NCI-H1694 treated with DMSO at 0.1 percent for 48 hours (cell line): ENCODE measurements around the gene TMEM229B.

Experiments used
- DNase-seq: peaks from one replicate; lab custom pipeline; 2025; lab: John Stamatoyannopoulos, UW

Gene TMEM229B

DNA sequence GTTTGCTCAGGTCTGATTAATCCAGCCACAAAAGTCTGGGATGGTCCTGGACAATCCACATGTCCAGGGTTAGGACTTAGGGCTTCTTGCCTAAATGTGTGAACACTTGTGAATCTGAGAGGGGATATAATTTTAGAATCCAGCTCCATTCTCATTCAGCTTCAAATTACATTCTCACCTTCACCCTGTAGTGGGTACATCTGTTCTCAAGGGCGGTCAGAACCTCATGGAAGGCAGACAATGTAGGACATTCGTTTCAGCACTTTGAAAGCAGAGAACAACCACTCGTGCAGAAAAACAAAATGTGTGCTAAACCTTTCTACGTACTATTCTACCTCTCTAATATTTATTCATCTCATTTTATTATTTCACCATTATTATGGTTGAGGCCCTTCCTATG lies 1.2 kb downstream of the TMEM229B start:
- DNase-seq, result no peak

DNA sequence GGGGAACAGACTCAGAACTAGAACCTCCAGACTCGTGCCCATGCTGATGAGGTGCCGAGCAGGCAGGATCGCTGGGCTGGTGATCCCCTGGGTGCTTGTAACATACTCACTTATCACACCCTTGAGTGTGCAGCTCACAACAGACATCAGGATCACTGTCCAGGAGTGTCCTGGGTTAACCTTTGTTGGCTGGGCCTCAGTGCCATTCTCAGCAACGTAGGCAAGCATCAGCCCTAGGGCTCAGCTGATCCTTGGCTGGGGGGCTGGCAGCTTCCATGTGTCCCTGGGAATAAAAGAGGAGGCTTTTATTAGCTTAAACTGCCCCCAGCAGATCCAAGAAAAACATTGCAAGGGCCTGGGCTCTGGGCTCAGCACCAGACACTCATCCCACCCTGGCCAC lies 1.6 kb downstream of the TMEM229B start:
- DNase-seq, result no peak

DNA sequence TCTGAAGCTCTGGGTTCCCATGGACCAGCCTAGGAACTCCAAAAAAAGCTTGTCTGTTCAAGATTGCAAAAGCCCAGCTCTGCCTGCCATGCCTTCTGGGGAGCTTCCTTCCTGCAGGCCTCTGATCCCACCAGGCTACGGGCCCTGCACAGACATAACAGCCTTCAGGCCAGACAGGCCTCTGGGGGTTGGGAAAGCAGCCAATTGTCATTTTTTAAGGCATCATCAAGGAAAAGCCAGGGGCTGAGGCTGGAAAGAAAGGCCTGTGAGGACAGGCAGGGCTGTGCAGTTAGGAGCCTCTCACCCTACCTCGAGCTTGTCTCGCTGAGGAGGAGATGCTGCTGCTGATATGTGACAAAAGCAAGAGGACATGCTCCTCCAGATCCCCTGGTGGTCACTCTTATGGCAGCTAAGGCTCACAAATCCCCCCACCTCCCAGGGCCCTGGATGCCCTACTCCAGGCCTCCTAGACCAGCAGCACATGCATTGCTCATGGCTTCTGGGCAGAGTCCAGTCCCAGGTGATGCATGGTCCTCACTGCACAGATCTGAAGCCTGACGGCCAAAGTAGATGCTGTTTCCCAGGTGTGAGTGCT lies 2.9 kb downstream of the TMEM229B start:
- no peak for DNase-seq

DNA sequence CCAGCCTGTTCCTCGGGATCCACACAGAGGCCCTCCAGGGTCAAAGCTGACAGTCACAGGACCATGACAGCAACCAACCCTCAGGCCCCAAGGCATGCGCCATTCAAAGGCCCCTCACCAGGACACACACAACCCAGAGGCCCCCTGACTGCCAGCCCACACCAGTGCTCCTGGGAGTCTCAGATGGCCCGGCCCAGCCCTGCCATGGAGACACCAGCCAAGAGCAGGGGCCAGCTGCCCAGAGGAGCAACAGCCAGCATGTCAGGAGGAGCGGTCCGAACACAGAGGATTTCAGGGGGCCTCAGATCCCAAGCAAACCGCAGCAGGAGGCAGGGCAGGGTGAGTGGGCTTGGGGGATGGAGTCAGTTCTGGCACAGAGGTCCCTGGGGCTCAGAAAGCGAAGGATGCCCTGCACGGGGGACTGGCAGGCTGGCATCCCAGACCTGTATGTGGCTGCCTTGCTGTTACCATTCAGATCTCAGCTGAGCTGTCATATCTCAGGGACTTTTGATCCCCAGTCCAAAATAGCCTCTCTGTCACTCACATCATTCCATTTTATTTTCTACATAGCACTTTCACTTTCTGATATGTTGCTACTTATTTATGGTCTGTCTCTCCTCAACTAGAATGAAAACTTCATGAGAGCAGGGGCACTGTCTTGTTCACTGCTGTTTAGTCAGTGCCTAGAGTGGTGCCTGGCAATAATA lies 4.8 kb downstream of the TMEM229B start:
- no peak for DNase-seq

DNA sequence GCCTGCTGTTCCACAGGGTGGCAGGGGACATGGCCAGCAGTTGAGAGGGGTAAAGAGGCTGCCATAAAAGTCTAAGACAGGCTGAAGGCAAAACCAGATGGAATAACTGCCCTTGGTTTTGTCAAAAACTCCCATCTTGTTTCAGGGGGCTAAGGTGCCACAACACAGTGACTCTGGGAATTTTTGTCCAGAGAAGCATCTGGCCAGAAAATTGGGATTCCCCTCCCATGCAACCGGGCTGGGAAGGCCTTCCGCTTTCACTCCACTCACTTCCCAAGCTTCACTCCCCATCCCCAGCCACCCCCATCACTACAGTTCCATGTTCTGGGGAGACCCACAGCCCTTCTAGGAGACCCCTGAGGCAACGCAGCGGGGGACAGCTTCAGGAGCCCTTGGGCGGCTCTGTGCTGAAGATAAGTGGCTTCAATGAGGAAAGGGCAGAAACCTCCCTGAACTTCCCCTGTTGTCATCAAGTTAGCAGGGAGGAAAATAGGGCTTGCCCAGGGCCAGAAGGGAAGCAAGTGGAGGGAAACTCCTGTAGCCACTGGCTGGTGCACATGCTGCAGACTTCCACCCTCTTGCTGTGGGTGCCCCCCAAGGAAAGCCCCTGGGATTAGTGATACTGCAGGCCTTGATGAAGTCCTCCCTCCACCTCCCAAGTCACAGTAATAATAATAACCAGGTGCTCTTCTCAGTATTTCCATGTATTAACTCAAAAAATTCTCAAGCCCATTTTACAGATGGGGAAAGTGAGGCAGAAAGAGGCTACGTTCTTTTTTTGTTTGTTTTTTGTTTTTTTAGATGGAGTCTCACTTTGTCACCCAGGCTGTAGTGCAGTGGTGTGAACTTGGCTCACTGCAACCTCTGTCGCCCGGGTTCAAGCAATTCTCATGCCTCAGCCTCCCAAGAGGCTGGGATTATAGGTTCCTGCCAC lies 6.0 kb downstream of the TMEM229B start:
- DNase-seq, result no peak

DNA sequence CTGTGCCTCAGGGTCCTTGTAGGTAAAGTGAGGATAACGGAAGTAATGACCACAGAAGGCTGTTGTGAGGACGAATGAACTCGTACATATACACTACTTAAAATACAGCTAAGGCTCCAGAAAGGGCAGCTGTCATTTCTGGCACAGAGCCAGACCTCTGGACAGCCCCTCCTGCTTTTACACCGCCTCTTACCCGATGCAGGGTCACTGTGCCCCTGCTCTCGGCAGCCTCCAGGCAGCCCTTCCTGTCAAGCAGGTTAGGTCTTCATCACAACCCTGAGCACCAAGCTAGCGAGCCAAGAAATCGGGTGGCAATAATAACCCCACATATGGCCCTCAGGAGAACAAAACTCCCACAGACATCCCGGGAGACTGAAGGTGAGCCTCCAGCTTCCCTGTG lies 8.5 kb downstream of the TMEM229B start:
- peak; percentile 20 for DNase-seq

DNA sequence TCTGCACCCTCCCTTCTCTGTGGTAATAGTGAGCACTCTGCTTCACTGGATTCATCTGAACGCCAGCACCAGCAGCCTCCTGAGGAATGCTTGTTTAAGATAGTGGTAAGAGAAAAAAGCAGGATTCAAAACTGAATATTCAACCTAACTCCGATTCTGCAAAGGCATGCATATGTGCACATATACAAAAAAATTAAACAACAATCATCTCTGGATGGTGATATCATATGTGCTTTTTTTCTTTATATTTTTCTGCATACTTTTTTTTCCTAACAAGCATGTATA lies 9.8 kb downstream of the TMEM229B start:
- DNase-seq, result no peak

DNA sequence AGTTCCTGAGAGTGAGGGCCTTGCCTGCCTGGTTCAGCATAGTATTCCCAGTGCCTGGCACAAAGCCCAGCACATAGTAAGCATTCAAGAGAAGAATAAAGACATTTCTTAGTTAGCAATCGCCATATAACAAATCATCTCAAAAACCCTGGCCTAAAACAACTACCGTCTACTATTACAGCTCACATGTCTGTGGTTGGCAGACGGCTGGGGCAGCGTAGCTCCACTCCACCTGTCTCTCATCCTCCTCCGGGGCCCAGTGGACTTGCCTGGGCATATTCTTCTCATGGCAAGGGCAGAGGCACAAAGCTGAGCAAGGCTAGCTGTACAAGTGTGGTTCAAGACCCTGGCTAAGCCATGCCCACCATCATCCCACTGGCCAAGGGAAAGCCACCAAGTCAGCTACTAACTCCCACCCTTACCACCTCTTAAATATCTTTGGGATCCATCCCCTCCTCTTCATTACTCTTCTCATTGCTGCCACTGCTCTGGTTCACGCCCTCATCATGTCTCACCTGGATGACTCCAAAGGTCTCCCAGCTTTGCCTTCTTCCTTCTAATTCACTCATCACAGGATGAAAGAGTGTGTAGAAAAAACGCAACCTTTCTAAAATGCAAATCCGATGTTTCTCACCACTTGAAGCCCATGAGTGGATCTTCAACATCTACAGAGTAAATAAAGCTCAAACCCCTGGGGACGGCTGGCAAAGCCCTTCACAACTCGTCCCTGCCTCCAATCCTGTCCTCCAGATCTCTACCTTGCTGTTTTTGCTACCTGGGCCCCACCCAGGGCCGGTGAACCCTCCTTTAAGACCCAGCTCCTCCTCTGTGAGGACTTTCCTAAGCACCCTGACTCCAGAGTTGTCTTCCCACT lies 10.4 kb downstream of the TMEM229B start:
- DNase-seq, result peak; percentile 33

DNA sequence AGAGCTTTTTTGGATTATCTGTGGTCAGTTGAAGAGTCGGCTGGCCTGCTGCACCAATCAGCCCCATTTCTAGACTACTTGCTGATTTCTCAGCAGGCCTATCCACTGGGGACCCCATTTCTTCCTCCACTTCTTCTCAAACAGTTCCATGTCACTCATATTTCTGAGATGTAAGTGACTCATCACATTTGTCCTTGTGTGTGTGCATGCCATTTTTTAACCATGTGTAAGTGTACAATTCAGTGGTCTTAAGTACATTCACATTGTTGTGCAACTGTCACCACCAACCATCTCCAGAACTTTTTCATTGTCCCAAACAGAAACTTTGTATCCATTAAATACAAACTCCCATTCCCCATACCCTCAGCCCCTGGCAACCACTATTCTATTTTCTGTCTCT lies 14.2 kb downstream of the TMEM229B start:
- no peak for DNase-seq

DNA sequence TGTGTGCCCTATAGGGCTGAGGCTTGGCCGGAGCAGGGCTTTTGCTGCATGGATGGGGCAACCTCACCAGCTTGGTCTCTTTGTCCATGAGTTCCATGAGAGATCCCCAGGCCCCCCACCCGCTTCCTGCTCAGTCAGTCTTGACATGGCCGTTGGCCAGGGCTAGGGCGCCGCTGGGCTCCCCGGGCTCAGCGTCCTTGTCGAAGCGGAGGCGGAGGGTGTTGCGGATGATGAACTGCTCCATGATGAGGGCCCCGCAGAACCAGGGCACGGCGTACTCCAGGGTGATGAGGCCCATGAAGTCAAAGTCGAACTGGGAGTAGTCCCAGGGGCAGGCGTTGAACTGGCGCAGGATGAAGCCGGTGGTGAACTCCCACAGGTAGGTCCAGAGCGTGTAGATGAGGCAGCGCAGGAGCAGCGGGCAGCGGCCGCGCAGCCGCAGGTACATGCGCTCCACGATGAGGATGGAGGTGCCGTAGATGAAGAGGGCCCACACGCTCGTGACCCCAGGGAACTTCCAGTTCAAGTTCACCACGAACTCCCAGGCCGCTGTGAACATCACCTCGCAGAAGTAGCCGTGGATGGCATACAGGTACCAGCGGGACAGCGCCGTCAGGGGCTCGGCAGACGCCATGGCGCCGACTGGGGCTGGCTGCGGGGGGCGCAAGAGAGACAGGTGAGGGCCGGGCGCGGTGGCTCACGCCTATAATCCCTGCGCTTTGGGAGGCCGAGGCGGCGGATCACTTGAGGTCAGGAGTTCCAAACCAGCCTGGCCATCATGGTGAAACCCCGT lies 15.0 kb downstream of the TMEM229B start:
- DNase-seq, result no peak

DNA sequence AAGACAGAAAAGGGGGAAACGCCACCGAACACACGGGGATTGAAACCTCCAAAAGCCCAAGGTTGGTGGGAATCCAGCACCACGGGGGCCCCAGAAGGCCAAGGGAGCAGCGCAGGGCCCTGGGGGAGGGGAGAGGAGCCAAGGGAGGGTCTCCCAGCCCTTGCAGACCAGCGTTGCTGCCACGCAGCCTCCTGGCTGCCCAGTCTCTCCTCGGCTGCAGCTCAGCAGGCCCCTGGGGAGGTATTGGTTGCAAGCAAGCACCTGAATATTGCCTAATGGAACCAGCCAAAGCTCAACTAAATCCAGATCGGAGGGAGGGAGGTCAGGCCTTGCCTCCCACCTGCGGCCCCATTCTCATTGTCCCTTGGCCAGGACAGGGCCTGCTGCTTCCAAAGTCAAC lies 15.8 kb downstream of the TMEM229B start:
- DNase-seq, result no peak

DNA sequence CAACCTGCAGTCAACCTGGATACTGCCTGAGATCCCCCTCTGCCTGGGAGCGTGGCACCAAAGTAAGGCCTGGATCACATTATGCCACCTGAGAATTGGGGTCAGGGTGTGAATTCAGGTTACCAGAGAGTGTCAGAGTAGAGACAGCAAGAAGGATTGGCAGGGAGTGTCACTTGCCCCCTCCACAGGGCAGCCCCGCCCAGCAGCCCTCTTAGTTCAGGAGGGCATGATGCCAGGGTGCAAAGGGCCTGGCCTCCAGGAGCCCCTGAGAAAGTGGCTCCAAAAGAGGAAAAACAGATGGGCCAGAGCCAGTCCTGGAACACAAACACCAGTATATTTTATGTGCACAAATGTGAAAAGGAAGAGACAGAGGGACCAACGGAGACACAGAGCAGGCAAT lies 18.6 kb downstream of the TMEM229B start:
- no peak for DNase-seq

DNA sequence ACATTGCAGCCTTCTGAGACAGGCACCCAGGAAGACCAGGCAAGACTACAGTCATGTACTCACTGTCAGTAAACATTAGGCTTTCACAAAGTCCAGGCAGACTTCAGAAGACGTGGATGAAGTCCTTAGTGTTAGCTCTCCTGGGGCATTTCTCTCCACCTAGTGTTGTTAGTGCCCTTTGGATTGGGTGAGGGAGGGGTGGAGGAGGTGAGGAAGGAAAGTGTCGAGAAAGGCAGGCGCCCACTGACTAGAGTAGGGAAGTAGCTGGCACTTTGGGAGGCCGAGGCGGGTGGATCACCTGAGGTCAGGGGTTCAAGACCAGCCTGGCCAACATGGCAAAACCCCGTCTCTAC lies 20.2 kb downstream of the TMEM229B start:
- no peak for DNase-seq

DNA sequence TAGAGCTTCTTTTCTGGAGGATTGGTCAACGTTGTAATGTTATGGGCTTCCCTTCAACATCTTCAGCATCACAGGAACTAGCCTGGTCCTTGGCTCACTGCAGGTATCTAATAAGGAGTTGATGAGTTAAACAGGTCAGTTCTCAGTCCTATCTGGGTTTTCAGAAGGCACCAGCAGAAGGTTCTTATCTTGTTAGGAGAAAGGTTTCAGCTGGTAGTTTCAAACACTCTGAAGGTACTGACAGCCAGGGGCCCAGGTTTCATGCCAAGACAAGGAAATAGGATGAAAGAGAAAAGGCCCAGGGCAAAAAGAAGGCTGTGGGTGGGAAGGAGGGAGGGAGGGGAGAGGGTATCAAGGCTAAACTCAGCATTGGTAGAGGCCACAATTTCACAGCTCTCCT lies 21.4 kb downstream of the TMEM229B start:
- no peak for DNase-seq

DNA sequence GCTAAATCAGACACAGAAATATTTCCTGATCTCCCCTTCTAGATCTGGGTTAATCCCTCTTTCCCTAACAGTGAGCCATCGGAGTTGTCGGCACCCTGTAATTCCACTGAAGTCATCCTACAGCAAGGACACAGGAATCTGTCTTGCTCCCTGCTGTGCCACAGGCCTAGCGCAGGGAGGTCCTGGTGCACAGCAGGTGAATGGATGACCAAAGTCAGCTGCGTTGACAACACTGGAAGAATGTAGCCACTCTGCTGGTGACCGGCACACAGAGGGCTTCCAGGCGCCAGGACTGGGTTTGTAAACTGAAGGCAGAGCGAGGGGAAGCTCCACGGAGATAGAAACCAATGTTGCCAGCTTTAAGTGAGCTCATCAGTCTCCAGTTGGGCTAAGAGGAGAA lies 23.6 kb downstream of the TMEM229B start:
- no peak for DNase-seq

DNA sequence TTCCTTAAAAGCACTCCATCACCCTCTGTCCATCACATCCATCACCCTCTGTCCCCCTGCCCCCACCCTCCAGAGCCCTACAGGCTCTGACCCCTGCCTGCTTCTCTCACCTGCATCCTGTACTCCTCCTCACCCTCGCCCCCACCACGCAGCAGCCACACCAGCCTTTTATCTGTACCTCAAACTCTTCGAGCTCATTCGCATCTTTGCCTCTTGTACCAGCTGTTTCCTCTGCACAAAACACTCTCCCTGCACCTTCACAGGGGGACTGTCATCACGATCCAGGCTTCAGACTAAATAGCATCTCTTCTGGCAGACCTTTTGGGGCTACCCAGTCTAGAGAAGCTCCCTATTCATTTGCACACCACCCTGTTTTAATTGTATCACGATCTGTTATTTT lies 24.1 kb downstream of the TMEM229B start:
- no peak for DNase-seq

DNA sequence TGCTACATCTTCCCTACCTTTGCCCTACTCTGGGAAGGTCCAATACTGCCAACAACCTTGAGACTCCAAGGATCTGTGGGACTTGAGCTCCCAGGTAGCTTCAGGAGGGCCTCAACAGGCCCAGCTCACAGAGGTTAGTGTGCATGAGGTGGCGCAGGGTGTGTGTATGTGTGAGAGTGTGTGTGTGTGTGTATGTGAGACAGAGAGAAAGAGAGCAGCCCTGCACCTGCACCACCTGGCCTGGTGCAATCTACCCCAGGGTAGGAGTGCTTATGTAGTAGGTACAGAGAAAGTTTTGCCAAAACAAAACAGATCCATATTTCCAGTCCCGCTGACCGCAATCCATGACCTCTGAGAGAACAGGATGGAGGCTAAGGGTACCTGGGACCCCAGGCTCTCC lies 24.6 kb downstream of the TMEM229B start:
- DNase-seq, result no peak

DNA sequence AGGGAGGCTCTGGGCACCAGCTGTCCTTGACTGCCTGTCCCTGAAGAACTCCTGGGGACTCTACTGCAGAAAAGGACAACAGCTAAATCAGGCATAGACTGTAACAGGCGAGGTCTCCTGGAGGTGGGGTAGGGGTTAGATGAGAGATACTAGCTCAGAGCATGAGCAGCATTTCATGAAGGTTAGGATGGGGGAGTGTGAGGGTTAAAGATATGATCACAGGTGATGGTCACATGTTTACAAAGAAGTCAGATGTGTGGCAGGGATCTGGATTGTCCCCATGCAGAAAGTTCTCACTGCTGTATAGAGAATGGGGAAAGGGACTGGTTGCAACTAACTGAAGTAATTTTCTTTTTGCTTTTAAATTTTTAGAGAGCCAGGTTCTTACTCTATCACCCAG lies 26.5 kb downstream of the TMEM229B start:
- DNase-seq, result no peak

DNA sequence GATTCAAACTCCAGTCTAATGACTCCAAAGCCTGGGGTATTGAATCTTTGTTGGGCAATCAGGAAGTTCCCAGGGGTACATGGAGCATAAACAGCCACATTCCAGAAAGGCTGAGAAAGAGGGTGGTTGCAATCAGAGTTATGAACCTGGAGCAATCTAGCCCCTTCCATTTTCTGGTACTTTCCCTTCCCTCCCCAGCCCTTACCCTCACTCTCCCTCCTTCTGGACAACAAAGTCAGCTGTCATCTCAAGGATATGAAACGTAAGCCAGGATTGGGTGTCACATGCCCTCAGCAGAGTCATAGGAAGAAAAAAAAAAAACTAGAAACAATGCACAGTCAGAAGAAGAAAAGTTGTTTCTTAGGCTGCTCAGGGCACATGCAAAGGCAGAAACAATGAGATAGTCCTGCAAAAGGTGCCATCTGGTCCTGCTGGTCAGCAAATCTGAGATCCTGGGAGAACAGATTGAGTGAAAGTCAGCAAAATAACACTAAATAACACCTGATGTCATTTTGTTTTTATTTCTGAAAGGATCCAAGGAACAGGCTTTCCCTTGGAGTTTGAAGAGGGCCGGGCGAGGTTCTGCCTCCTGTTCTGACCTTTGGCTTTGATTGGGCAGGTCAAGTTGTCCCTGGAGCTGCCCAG lies 27.1 kb downstream of the TMEM229B start:
- no peak for DNase-seq

DNA sequence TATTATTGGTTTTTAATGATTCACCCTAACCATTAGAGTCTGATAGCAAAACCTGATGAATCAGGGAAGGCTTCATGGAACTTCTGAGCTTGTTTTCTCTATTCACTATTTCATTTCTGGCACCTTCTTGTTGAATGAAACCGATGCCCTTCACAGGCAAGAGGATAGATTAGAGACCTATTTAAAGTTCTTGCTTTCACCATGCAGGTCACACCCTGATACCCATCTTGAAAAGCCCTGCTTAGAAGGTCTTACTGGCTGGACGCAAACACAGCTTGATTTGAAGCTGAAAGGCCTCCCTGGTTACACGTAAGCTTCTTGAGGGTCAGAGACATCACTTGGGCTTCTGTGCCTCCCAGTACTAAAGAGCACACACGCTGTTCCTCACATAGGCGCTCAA lies 29.2 kb downstream of the TMEM229B start:
- DNase-seq, result no peak

DNA sequence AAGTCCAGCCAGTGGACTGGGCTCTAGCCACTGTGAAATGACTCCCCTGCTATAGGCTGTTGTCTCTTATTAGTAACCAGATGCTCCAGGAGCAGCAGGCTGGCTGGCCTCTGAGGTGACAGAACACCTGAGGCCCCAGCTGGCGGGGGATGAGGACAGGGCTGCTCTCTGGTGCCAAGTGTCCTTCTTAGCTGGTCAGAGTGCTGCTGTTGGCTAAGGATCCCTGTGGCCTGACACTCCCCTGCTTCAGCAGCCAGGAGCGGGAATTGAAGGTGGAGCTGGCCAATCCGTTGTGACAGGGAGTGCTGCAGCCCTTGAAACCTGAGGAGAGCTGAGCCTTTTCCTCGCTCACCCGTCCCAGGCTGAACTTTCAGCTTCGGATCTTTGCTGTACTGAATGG lies 30.7 kb downstream of the TMEM229B start:
- DNase-seq, result no peak
